ENCODE data around the gene SEC24B.

Gene SEC24B

DNA sequence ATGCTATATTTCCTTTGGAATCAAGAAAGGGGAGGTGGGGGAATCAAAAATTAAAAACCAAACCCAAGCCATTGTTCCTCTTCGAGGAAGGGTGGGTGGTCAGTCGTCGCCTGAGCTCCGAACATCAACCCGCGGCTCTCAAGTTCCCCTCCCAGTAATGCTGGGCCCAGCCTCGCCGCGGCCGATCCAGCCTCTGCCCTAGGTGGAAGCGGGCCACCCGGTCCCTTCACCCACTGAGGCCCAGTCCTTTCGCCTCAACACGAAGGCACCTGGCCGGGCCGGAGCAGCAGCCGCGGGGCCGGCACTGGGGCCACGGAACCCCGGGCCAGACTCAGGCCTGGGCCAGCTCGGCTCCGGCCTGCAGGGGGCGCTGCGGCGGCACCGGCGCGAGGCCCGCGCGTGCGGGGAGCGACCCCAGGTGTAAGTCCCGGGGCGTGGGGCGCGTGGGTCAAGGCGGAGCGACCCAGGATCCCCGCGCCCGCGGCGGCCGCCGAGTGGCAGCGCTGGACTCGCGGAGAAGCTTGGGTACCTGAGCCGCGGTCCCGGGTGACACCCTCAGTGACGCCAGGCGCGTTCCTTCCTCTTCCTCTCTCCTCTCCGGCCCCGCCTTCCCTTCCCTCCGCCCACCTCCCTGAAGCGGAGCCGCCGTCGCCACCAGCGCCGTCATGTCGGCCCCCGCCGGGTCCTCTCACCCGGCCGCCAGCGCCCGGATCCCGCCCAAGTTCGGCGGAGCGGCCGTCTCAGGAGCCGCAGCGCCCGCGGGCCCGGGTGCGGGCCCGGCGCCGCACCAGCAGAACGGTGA, at the start of gene SEC24B:
TSS of gene SEC24B (plus strand) at position 611 of the 802 bp plus-strand sequence. CDS start at position 666, 55 bp downstream.
- DNase-seq: peak; percentile 42

DNA sequence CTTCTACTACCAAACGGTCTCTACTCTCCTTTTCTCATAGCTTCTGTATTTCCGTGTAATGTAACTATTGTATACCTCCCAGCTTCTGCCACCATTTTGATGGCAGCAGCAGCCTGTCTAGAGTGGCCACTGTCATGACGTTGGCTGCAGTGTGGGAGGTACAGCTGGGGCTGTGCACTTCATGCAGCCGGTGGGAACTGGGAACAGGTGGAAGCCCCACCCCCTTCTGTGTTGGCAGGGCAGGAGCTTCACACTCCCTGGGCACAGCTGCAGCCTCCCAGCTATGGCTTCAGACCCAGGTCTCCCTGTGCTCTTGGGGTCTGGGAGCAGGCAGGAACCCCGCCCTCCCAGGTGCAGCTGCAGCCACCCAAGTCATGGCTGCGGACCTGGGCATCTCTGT, 49.8 kb upstream of the SEC24B start:
- DNase-seq: no peak

GRCh38 chr4:109385260-109385659, 48.4 kb upstream of the SEC24B start:
- no peak for DNase-seq

GRCh38 chr4:109389369-109390114, 44.1 kb upstream of the SEC24B start:
- DNase-seq: no peak

- DNase-seq: no peak
These were observed 43.4 kb upstream of the SEC24B start for GRCh38 chr4:109390115-109390768.

DNA sequence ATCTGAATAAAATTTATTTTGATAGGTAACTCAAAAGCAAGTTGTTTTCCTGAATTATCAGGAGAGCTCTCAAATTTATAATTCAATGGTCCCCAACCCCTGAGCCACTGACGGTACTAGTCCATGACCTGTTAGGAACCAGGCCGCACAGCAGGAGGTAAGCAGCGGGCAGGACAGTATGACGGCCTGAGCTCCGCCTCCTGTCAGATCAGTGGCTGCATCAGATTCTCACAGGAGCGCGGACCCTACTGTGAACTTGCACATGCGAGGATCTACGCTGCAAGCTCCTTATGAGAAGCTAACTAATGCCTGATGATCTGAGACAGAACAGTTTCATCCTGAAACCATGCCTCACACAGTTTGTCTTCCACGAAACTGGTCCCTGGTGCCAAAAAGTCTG, 37.9 kb upstream of the SEC24B start:
- DNase-seq: no peak

DNA sequence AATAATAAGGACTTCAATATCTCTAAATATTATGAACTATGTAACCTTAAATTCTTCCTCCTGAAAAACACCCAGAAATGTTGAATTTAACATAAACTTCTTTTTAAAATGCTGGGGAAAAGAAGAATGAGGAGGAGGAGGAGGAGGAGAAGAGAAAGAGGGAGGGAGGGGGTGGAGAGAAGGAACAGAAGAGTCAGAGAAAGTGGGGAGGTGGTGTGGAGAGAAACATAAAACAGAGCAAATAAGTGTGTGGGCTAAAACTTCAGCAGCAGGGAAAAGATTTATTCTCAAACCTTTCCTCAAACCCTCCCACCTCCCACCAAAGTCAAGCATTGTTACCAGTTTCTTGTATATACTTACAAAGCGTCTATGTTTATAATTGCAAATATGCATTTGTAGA, 34.7 kb upstream of the SEC24B start:
- DNase-seq: no peak

GRCh38 chr4:109406337-109406931, 27.2 kb upstream of the SEC24B start:
- DNase-seq: peak; percentile 31

GRCh38 chr4:109407027-109407737, 26.4 kb upstream of the SEC24B start:
- DNase-seq: no peak

DNA sequence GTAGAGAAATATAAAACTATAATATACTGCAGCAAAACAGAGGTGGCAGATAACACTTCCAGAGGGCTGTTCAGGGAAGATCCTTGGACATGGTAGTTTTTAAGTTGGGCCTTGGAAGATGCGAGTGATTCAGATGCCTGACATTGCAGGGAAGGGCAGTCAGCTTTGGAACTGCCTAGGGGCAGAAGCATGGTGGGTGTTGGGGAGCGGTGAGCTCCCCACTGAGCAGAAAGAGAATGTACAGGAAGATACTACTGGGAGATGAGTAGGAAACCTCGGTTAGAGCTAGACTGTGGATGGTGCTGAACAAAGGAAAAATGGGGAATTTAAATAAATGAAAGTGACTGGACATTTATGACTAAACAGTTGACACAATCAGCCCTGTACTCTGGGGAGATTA, 24.9 kb upstream of the SEC24B start:
- no peak for DNase-seq

GRCh38 chr4:109410226-109410625, 23.4 kb upstream of the SEC24B start:
- DNase-seq: no peak

DNA sequence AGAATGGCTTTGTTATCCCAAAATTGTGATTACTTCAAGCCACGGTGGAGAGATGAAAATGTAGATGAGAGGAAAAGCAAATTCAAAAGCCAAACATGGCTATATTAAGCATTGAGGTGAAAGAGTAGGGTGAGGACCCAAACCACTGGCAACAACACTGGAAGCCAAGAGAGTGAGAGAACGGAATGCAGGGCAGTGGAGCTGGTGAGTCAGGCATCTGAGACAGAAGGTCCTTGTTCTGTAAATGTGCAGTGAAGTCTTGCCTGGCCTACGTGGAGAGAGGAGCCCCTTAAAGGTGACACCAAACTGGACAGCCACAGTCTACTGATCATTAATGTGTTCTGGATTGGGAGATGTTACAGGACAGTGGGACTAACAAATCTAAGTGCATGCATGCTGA, 22.8 kb upstream of the SEC24B start:
- DNase-seq: no peak

DNA sequence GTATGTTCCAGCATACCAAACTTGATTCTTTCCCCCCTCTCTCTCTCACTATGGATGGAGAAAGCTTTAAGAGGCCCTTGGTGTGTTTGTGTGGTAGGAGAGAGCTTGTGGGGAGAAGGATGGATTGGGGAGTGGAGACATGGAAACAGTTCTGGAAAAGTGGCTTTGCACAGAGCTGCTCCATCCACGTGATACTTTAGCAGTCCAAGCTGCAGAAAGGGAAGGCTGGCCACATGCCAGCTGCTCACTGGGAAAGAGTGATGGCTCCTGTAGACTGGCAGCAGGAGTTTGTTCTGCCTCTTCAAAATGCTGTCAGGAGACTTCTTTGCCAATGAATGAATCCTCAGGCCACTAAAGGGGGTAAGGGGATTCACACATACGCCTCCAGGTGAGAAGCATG, 21.7 kb upstream of the SEC24B start:
- DNase-seq: peak; percentile 49

- no peak for DNase-seq
These were observed 20.8 kb upstream of the SEC24B start for GRCh38 chr4:109412776-109413175.

- no peak for DNase-seq
These were observed 18.7 kb upstream of the SEC24B start for GRCh38 chr4:109414938-109415337.

- no peak for DNase-seq
These were observed 15.0 kb upstream of the SEC24B start for GRCh38 chr4:109418588-109418987.

GRCh38 chr4:109419679-109420078, 13.9 kb upstream of the SEC24B start:
- DNase-seq: no peak

DNA sequence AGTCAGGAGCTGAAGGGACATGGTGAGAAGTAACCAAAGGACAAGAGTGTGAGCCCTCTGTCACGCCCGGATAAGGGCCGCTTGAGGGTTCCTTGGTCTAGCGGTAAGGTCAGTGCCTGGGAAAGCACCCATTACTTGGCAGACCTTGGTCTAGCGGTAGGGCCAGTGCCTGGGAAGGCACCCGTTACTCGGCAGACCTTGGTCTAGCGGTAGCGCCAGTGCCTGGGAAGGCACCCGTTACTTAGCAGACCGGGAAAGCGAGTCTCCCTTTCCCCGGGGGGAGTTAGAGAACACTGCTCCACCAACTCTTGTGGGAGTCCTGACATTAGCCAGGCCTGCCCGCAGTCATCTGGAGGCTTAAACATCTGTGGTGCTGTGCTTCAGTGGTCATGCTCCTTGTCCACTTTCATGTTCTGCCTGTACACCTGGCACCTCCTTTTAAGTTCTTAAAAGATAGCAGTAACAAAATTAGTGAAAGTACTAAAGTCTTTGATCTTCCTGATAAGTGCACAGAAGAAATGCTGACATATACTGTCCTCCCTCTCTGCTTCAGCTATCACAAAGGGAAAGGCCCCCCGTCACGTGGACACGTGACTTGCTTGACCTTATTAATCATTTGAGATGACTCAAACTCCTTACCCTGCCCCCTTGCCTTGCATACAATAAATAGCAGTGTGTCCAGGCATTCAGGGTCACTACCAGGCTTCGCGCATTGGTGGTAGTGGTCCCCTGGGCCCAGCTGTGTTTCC, 9.3 kb upstream of the SEC24B start:
- no peak for DNase-seq

GRCh38 chr4:109425405-109425804, 8.2 kb upstream of the SEC24B start:
- DNase-seq: no peak

- DNase-seq: no peak
These were observed 4.1 kb upstream of the SEC24B start for GRCh38 chr4:109429545-109429944.

DNA sequence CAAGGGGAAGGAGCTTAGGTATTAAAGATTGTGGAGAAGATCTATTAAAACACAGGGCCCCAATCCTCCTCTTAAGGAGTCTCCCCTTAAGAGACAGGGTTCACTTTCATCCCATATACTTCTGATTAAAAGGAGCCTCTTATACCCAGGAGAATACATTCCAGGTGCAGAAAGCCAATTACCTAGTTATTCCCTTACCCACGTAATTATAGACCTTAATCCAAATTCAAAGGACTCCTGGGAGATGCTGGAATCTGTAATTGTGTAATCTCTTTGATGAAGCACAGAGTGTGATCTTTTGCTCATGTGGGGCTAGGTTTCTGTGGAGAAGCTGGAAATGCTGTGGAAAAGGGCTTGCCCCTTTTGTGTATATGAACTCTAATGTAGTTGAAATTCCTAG, 1.4 kb upstream of the SEC24B start:
- no peak for DNase-seq

GRCh38 chr4:109432696-109433095, 919 bp upstream of the SEC24B start:
- no peak for DNase-seq
